CD8-positive, alpha-beta memory T cell (primary cell): ENCODE data around the gene IZUMO3. TPM values are rescaled to one million over a fixed set of nuclear protein-coding genes. Genes with fewer than 3 reads are reported as not detected.

ENCODE experiments used
- CTCF ChIA-PET: fragments of 350-600 bp; sonication (Branson Sonifier 250); formaldehyde crosslinking; loops from one replicate; lab custom pipeline; 2021; ENCODE audit warnings: antibody characterized with exemption; lab: Charles Lee
- POLR2A ChIA-PET: fragments of 350-600 bp; sonication (Branson Sonifier 250); formaldehyde crosslinking; loops from one replicate; lab custom pipeline; 2021; ENCODE audit warnings: antibody characterized with exemption; lab: Charles Lee
- DNase-seq, 5 donors: peaks; one replicate each; pipeline versions ENCODE4 v3.0.0 to v3.0.0-alpha.2; 2020 to 2022; ENCODE audit warnings: mixed read lengths in 1 of 5
- H3K27ac ChIP-seq: one replicate; pipeline ENCODE4 v1.7.0; 2013; ENCODE audit warnings: low read depth, mild to moderate bottlenecking, low read length, moderate library complexity
- H3K27me3 ChIP-seq: 2 replicates; pipeline ENCODE4 v1.7.0; 2013; ENCODE audit warnings: low read length, mild to moderate bottlenecking; ENCODE audit not compliant: insufficient read depth, poor library complexity, severe bottlenecking
- H3K36me3 ChIP-seq: 2 replicates; pipeline ENCODE4 v1.7.0; 2013; ENCODE audit warnings: mild to moderate bottlenecking, low read length, moderate library complexity; ENCODE audit not compliant: insufficient read depth
- H3K4me1 ChIP-seq: 2 replicates; pipeline ENCODE4 v1.7.0; 2013; ENCODE audit warnings: mild to moderate bottlenecking, low read length, moderate library complexity; ENCODE audit not compliant: insufficient read depth
- H3K4me3 ChIP-seq: 2 replicates; pipeline ENCODE4 v1.7.0; 2013; ENCODE audit warnings: mild to moderate bottlenecking, low read length
- H3K9me3 ChIP-seq: 2 replicates; pipeline ENCODE4 v1.7.0; 2013; ENCODE audit warnings: mild to moderate bottlenecking, low read length
- H3K27ac Mint-ChIP-seq, 8 donors: one replicate each; pipeline ENCODE4 v1.8.0; 2020 to 2021; ENCODE audit warnings: mixed read lengths in 8 of 8, mild to moderate bottlenecking in 6 of 8, inconsistent platforms in 3 of 8, moderate library complexity in 3 of 8
- H3K27me3 Mint-ChIP-seq, 2 donors: one replicate each; pipeline ENCODE4 v1.8.0; 2020 to 2021; ENCODE audit warnings: mixed read lengths in 2 of 2, mild to moderate bottlenecking in 1 of 2, moderate library complexity in 1 of 2
- H3K36me3 Mint-ChIP-seq, 3 donors: one replicate each; pipeline ENCODE4 v1.8.0; 2020 to 2021; ENCODE audit warnings: mixed read lengths in 3 of 3, inconsistent platforms in 1 of 3, mild to moderate bottlenecking in 1 of 3
- H3K4me1 Mint-ChIP-seq, 3 donors: one replicate each; pipeline ENCODE4 v1.8.0; 2020 to 2021; ENCODE audit warnings: mixed read lengths in 3 of 3, inconsistent platforms in 1 of 3, mild to moderate bottlenecking in 1 of 3
- H3K4me3 Mint-ChIP-seq, 7 donors: one replicate each; pipeline ENCODE4 v1.8.0; 2020 to 2021; ENCODE audit warnings: mixed read lengths in 7 of 7, mild to moderate bottlenecking in 6 of 7, moderate library complexity in 4 of 7, inconsistent platforms in 2 of 7
- H3K9me3 Mint-ChIP-seq, 5 donors: one replicate each; pipeline ENCODE4 v1.8.0; 2020 to 2022; ENCODE audit warnings: mixed read lengths in 5 of 5, mild to moderate bottlenecking in 3 of 5, moderate library complexity in 2 of 5, inconsistent platforms in 1 of 5
- polyA plus RNA-seq: library from polyadenylated mRNA; unstranded; fragments of 300-500 nt; fragmentation: Illumina TruSeq; gene quantifications from one replicate; pipeline ENCODE4 v1.2.3, GENCODE V29; 2021
- total RNA-seq, 2 experiments: library from RNA; stranded (reverse); gene quantifications; one replicate each; pipeline ENCODE4 v1.2.3, GENCODE V29; 2021

IZUMO3 gene
- total and polyA plus RNA-seq, 3 experiments from 2014 or later: not detected

DNA sequence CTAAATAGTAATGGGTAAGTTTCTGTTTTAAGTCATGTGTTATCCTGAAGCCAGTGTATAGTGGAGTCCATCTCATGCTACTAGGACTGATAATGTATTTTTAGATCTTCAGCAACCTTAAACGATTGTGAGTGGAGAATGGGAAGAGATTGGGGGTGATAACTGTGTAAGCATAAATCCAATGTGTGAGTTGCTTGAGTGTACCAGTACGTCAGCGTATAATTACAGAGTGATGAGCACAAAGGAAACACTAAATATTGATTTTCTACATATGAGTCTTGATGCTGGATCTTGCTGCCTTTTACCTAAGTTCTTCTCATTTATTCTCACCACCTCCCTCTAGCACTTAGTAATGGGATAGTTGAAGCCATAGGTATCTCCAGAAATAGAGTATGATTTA is 16.3 kb upstream of the IZUMO3 start:
- no peaks in the 10 kb centered on the region for H3K4me1 Mint-ChIP-seq
- no peak overlapping the region for H3K4me3 ChIP-seq
- no peaks in the 10 kb centered on the region for H3K36me3 ChIP-seq
- H3K27ac Mint-ChIP-seq: no peak overlapping the region
- peaks cover 9 to 36% (median 16%) of the 10 kb centered on the region in 5 donors for H3K9me3 Mint-ChIP-seq
- H3K4me1 ChIP-seq: no peaks in the 10 kb centered on the region
- H3K9me3 ChIP-seq: no peaks in the 10 kb centered on the region
- POLR2A ChIA-PET: no interaction called here
- DNase-seq: no peak
- H3K4me3 Mint-ChIP-seq: no peak overlapping the region
- no peaks in the 10 kb centered on the region for H3K27me3 Mint-ChIP-seq
- no peaks in the 10 kb centered on the region for H3K36me3 Mint-ChIP-seq
- CTCF ChIA-PET: no interaction called here
- H3K27ac ChIP-seq: no peak overlapping the region
- H3K27me3 ChIP-seq: no peaks in the 10 kb centered on the region

DNA sequence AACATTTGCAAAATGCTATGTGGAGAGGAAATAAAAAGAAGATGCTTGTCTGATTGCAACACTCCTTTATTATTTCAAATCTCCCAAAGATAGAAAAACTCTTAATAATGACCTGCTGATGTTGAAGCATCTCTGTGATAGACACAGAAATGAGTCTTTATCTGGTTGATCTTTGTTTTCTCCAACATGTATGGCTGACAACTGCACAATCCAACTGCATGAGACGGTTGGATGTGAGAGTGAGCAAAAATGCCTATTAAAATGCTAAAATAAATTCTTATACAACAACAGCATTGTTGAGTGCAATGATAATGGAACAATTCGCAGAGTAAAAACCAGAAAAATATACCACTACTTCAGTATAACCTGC is 7.5 kb upstream of the IZUMO3 start:
- Histone ChIP-seq H3K4me3 (no peak overlapping the region), H3K9me3 (no peaks in the 10 kb centered on the region), H3K36me3 (no peaks in the 10 kb centered on the region), H3K27me3 (no peaks in the 10 kb centered on the region), H3K4me1 (no peaks in the 10 kb centered on the region), H3K27ac (no peak overlapping the region)
- Mint-ChIP-seq H3K4me3 (no peak overlapping the region), H3K27ac (no peak overlapping the region), H3K36me3 (no peaks in the 10 kb centered on the region), H3K27me3 (no peaks in the 10 kb centered on the region), H3K9me3 (peaks cover 5 to 49% (median 12%) of the 10 kb centered on the region in 5 donors), H3K4me1 (no peaks in the 10 kb centered on the region)
- ChIA-PET POLR2A (no interaction called here), CTCF (no interaction called here)
- no peak for DNase-seq

- H3K4me1 ChIP-seq: no peaks in the 10 kb centered on the region
- H3K4me3 Mint-ChIP-seq: no peak overlapping the region
- H3K36me3 ChIP-seq: no peaks in the 10 kb centered on the region
- DNase-seq: no peak
- H3K4me3 ChIP-seq: no peak overlapping the region
- H3K27ac ChIP-seq: no peak overlapping the region
- no peaks in the 10 kb centered on the region for H3K9me3 ChIP-seq
- no peak overlapping the region for H3K27ac Mint-ChIP-seq
- no peaks in the 10 kb centered on the region for H3K4me1 Mint-ChIP-seq
- H3K27me3 Mint-ChIP-seq: no peaks in the 10 kb centered on the region
- POLR2A ChIA-PET: no interaction called here
- H3K9me3 Mint-ChIP-seq: peaks cover 5 to 53% (median 11%) of the 10 kb centered on the region in 5 donors
- no peaks in the 10 kb centered on the region for H3K36me3 Mint-ChIP-seq
- CTCF ChIA-PET: no interaction called here
- no peaks in the 10 kb centered on the region for H3K27me3 ChIP-seq
These were observed 7.0 kb upstream of the IZUMO3 start for GRCh38 chr9:24552526-24553182.

DNA sequence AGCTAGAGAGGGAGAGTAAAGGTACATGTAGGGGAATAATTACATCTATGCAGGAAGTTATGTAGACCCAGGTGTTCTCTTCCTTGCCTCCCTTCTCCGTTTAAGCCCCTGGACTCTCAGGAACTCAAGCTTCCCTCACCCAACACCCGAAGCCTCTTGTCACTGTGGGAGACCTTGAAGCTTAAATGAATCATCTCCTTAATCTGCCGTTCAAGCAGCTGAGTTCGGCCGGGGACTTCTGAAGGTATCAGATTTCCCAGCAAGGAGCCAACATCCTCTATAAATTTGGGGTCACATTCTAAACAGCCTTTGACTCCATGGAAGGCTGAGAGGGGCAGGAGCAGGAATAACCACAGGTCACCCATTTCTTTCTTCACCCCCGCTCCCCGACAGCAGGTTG is 412 bp downstream of the IZUMO3 start:
- no peaks in the 10 kb centered on the region for H3K27me3 ChIP-seq
- H3K4me1 Mint-ChIP-seq: no peaks in the 10 kb centered on the region
- no peaks in the 10 kb centered on the region for H3K9me3 ChIP-seq
- H3K4me3 Mint-ChIP-seq: no peak overlapping the region
- H3K27ac ChIP-seq: no peak overlapping the region
- no peaks in the 10 kb centered on the region for H3K27me3 Mint-ChIP-seq
- peaks cover 11 to 37% (median 25%) of the 10 kb centered on the region in 5 donors for H3K9me3 Mint-ChIP-seq
- POLR2A ChIA-PET: no interaction called here
- no peak overlapping the region for H3K27ac Mint-ChIP-seq
- no peaks in the 10 kb centered on the region for H3K4me1 ChIP-seq
- H3K36me3 Mint-ChIP-seq: no peaks in the 10 kb centered on the region
- CTCF ChIA-PET: no interaction called here
- no peak overlapping the region for H3K4me3 ChIP-seq
- no peak for DNase-seq
- H3K36me3 ChIP-seq: no peaks in the 10 kb centered on the region

GRCh38 chr9:24518545-24518944 is 27.2 kb downstream of the IZUMO3 start:
- Histone ChIP-seq H3K27ac (no peak overlapping the region), H3K36me3 (no peaks in the 10 kb centered on the region), H3K27me3 (no peaks in the 10 kb centered on the region), H3K4me1 (no peaks in the 10 kb centered on the region), H3K9me3 (no peaks in the 10 kb centered on the region), H3K4me3 (no peak overlapping the region)
- ChIA-PET CTCF (no interaction called here), POLR2A (no interaction called here)
- H3K27ac Mint-ChIP-seq: no peak overlapping the region
- no peaks in the 10 kb centered on the region for H3K36me3 Mint-ChIP-seq
- DNase-seq: no peak
- H3K4me1 Mint-ChIP-seq: no peaks in the 10 kb centered on the region
- H3K9me3 Mint-ChIP-seq: peaks cover 4 to 23% (median 6%) of the 10 kb centered on the region in 5 donors
- H3K27me3 Mint-ChIP-seq: no peaks in the 10 kb centered on the region
- no peak overlapping the region for H3K4me3 Mint-ChIP-seq

DNA sequence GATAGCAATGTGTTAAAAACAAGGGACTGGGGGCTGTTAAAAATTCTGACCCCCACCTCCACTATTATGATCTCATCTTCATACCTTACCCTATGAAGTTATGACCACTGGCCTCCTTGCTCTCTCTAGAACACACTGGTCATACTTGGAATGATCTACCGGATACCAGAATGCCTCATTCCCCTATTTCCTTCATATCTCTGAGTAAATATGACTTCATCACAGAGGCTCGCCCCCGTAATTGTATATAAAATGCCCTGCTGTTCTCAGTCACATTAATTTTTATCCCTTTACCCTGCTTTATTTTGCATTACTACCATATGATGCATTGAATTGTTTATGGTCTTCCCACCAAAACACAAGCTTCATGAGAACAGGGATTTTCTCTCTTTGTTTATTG is 29.2 kb downstream of the IZUMO3 start:
- H3K4me3 Mint-ChIP-seq: no peak overlapping the region
- Histone ChIP-seq H3K27ac (no peak overlapping the region), H3K9me3 (no peaks in the 10 kb centered on the region), H3K4me3 (no peak overlapping the region), H3K36me3 (no peaks in the 10 kb centered on the region), H3K4me1 (no peaks in the 10 kb centered on the region), H3K27me3 (no peaks in the 10 kb centered on the region)
- H3K9me3 Mint-ChIP-seq: peaks cover 6 to 27% (median 10%) of the 10 kb centered on the region in 5 donors
- H3K27ac Mint-ChIP-seq: no peak overlapping the region
- no peak for DNase-seq
- H3K27me3 Mint-ChIP-seq: no peaks in the 10 kb centered on the region
- ChIA-PET POLR2A (no interaction called here), CTCF (no interaction called here)
- no peaks in the 10 kb centered on the region for H3K4me1 Mint-ChIP-seq
- no peaks in the 10 kb centered on the region for H3K36me3 Mint-ChIP-seq

- no peaks in the 10 kb centered on the region for H3K9me3 ChIP-seq
- no peaks in the 10 kb centered on the region for H3K27me3 Mint-ChIP-seq
- no peak for DNase-seq
These were observed 35.8 kb downstream of the IZUMO3 start for GRCh38 chr9:24509850-24510249.

GRCh38 chr9:24504521-24504920 is 41.2 kb downstream of the IZUMO3 start:
- DNase-seq: no peak
- Histone ChIP-seq H3K27ac (no peak overlapping the region), H3K27me3 (no peaks in the 10 kb centered on the region), H3K4me3 (no peak overlapping the region), H3K36me3 (no peaks in the 10 kb centered on the region), H3K9me3 (no peaks in the 10 kb centered on the region), H3K4me1 (no peaks in the 10 kb centered on the region)
- Mint-ChIP-seq H3K27ac (no peak overlapping the region), H3K4me3 (no peak overlapping the region), H3K36me3 (no peaks in the 10 kb centered on the region), H3K9me3 (peaks cover 3 to 8% (median 8%) of the 10 kb centered on the region in 5 donors), H3K27me3 (no peaks in the 10 kb centered on the region), H3K4me1 (no peaks in the 10 kb centered on the region)
- ChIA-PET CTCF (no interaction called here), POLR2A (no interaction called here)

More at GRCh38 chr9:24509850-24510249, 35.8 kb downstream of the IZUMO3 start:
- POLR2A ChIA-PET: no interaction called here
- Histone ChIP-seq H3K27ac (no peak overlapping the region), H3K4me3 (no peak overlapping the region), H3K4me1 (no peaks in the 10 kb centered on the region), H3K27me3 (no peaks in the 10 kb centered on the region), H3K36me3 (no peaks in the 10 kb centered on the region)
- H3K36me3 Mint-ChIP-seq: no peaks in the 10 kb centered on the region
- H3K9me3 Mint-ChIP-seq: peaks cover 5 to 17% (median 11%) of the 10 kb centered on the region in 5 donors
- H3K27ac Mint-ChIP-seq: no peak overlapping the region
- H3K4me3 Mint-ChIP-seq: no peak overlapping the region
- CTCF ChIA-PET: no interaction called here
- H3K4me1 Mint-ChIP-seq: no peaks in the 10 kb centered on the region
